ENCODE results near the gene UBA5.

Gene UBA5

DNA sequence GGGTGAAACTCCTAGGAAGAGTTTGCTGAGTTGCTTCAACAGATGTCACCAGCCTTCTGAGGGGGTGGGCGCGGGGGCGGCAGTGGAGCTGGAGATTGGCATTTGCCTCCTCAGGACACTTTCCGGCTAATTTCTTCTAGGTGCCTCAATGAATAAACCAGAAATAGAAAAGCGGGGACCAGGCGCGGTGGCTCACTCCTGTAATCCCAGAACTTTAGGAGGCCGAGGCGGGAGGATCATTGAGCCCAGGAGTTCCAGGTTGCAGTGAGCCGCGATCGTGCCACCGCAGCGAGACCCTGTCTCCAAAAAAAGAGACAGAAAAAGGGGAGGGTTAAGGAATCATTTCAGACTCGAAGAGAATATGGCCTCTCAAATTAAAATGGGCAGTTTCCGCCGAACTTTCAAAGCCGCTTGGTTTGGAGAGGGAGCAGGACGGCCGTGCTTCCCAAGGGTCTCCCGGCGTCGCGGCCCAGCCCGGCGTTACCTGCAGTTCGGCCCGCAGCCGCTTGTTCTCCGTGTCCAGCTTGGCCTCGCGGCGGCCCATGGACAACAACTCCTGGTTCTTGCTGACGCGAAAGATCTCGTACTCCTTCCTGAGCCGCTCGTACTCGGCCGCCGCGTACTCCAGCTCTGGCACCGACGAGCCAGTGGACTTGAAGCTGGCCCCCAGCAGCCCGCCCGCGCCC is 61.5 kb downstream of the UBA5 start:
- DNase-seq: peak; percentile 20 to 58 (median 41)

DNA sequence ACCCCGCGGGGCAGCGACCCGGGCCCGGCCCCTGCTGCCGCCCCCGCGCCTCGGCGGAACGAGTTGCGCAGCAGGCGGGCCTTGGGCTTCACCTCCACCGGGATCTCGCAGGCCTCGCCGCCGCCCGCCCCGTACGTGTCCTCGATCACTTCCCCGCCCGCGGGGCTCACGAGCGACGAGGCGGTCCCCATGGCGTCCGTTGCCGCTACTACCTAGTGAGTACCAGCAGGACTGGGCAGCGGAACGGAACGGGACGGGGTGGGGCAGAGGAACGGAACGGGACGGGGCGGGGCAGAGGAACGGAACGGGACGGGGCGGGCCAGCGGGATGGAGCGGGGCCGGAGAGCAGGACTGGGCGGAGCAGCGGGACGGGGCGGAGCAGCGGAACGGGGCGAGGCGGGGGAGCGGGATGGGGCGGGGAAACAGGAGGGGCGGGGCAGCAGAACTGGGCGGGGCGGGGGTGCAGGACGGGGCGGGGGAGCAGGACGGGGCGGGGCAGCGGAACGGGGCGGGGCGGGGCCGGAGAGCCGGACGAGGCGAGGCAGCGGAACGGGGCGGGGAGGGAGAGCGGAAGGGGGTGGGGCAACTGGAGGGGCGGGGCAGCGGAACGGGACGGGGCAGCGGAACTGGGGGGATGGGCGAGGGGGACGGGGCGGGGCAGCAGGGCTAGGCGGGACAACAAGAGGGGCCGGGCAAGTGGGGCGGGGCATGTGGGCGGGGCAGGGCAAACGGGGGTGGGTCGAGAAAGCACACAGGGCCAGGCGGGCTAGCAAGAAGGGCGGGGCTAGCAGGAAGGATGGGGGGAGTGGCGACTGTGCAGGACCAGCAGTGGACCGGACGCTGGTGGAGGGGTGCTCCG is 62.3 kb downstream of the UBA5 start, which contains the start of gene NPHP3:
NPHP3 (minus strand) TSS at position 245 of the 859 bp plus-strand sequence; CDS start at position 191, 54 bp downstream.
- peak; percentile 71 to 86 (median 82) for DNase-seq

GRCh38 chr3:132723024-132723950 is 63.2 kb downstream of the UBA5 start:
- DNase-seq: no peak

DNA sequence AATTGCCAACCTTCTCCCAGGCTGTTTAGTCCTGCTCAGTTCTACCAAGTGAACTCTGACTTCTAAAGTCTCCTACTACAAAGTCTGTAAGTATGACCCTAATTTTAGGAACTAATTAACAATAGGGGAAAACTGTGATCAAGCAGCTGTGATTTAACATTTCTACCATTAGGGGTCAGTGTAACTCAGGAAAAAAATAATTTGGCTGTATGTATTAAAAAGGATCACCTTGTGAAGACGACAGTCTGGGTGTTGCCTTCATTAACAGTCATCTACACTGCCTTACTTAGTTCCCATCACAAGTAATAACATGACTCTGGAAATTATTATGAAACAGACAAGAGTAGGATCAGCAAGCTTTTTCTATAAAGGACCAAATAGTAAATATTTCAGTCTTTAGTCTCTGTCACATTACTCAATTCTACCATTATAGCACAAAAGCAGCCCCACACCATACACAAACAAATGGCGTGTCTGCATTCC is 66.3 kb downstream of the UBA5 start:
- peak; percentile 23 to 77 (median 57) for DNase-seq
